ENCODE results near the gene CSNK1A1.
"Not testable (repeated sequence)": the region's sequence is repeated elsewhere in the genome, so short reads cannot be mapped to it uniquely, and the experiment has no call there.

The CSNK1A1 gene

DNA sequence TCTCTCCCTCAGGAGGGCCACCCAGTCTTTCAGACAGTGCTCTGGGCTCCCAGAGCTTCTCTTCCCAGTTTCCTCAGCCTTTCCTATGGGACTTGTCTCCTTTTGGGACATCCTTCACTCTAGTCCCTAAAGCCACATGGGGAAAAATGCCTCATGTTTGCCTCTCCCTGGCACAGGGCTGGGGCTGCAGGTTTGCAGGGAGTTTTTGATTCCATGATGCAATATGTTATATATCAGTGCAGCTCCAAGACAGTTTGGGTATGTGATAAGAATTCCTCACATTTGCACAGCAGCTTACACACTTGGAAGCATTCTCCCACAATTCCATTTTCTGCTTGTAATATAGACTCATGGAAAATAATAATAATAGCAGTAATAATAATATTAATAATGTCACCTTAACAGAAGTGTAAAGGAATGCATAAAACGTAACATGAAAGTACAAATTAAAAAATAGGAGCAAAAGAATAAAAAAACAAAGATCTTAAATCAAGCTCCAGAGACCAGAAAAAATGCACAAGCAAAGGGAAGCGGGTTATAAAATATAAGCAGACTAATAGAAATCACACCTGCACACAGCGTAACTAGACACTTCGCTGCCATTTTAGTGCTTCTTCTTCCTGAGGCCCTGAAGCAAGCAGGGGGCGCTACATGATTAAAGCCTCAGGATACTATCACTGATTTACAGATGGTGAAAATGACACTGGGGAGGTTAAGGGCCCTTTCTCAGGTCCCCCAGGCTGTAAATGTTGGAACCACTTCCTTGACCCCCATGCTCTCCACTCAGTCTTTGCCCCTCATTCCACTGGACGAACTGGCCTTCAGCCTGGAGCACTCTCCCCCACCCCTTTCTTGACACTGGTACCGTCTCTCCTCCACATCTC, 102.2 kb downstream of the CSNK1A1 start:
- no peak for DNase-seq (ENCODE audit: low read depth)
- no peak overlapping the region for H3K4me3 ChIP-seq (replicated peaks; ENCODE audit: low read depth, low read length)
- TF ChIP-seq, protein P1, sequence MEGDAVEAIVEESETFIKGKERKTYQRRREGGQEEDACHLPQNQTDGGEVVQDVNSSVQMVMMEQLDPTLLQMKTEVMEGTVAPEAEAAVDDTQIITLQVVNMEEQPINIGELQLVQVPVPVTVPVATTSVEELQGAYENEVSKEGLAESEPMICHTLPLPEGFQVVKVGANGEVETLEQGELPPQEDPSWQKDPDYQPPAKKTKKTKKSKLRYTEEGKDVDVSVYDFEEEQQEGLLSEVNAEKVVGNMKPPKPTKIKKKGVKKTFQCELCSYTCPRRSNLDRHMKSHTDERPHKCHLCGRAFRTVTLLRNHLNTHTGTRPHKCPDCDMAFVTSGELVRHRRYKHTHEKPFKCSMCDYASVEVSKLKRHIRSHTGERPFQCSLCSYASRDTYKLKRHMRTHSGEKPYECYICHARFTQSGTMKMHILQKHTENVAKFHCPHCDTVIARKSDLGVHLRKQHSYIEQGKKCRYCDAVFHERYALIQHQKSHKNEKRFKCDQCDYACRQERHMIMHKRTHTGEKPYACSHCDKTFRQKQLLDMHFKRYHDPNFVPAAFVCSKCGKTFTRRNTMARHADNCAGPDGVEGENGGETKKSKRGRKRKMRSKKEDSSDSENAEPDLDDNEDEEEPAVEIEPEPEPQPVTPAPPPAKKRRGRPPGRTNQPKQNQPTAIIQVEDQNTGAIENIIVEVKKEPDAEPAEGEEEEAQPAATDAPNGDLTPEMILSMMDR (IDR thresholded peaks at IDR 0.05; ENCODE audit: low read length, missing control alignments), result peak; percentile 40

- no peak overlapping the region for H3K4me3 ChIP-seq (replicated peaks; ENCODE audit: low read depth, low read length)
- TF ChIP-seq, protein P1 (IDR thresholded peaks at IDR 0.05; ENCODE audit: low read length, missing control alignments), result no peak
- no peak for DNase-seq (ENCODE audit: low read depth)
Observed at GRCh38 chr5:149448431-149448830, 102.8 kb downstream of the CSNK1A1 start.

DNA sequence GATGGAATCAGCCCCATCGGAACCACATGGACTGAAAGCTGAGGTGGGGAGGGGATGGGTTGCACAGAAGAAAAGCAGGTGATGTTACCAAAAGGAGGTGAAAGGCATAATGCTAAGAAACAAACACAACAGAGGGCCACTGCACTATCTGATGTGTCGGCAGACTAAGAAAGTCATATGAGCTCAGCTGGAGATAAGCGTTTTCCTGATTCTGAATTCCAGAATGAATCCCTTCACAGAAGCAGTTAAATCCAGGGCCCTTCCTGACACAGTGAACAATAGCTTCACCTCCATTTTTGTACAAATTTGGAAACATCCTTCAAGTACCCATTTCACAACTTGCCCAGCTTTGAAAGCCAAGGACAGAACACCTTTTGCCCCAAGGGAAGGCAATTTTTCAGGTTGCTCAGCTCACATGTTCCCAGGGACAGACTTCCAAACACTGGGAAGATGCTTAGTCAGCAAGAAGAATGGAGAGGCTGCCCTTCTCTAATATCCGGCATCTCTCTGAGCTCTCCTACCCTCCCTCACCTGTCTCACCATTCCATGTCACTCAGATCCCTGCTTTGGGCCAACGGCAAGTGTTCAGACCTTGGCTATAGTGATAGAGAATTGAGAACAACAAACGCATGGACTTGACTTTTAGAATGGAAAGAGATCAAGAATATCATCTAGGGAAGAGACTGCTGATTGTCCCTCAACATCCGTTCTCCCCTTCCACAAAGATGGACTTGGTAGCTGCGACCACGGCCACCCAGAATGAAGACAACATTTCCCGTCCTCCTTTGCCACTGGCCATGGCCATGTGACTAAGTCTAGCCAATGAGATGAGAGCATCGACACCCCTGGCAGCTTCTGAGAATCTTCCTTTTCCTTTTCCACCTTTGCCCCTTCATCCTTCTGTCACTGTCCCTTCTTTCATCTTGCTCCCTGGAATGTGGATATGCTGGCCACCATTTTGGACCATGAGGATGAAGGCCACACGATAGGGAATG, 103.6 kb downstream of the CSNK1A1 start:
- TF ChIP-seq, protein P1 (IDR thresholded peaks at IDR 0.05; ENCODE audit: low read length, missing control alignments), result no peak

GRCh38 chr5:149446794-149447193, 104.4 kb downstream of the CSNK1A1 start:
- H3K4me3 ChIP-seq (replicated peaks; ENCODE audit: low read depth, low read length); DNase-seq (ENCODE audit: low read depth): not testable (repeated sequence)

More for the DNA sequence above, 103.6 kb downstream of the CSNK1A1 start:
- DNase-seq (ENCODE audit: low read depth), result peak; percentile 74
- H3K4me3 ChIP-seq (replicated peaks; ENCODE audit: low read depth, low read length), result no peak overlapping the region

GRCh38 chr5:149445739-149446369, 105.4 kb downstream of the CSNK1A1 start:
- DNase-seq (ENCODE audit: low read depth), result peak; percentile 98
- H3K4me3 ChIP-seq (replicated peaks; ENCODE audit: low read depth, low read length), result no peak overlapping the region
- TF ChIP-seq, protein P1 (IDR thresholded peaks at IDR 0.05; ENCODE audit: low read length, missing control alignments), result no peak

DNA sequence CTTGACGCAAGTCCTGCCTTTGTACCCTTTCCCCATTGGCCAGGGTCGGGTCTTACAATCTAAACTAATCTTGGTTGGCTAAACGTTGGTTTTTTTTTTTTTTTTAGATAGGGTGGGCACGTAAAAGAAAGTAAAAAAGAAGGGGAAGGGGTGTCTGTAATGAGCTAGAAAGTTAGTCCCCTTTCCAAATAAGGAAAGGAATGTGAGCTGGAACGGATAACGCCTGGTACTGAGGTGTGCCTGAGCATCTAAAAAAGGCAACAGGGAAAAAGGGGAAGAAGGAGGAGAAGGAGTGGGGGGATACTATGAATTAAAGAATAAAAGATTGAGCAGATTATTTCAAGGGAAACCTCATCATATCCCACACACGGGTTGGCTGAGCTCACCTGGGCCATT, 105.9 kb downstream of the CSNK1A1 start:
- H3K4me3 ChIP-seq (replicated peaks; ENCODE audit: low read depth, low read length), result no peak overlapping the region
- TF ChIP-seq, protein P1 (IDR thresholded peaks at IDR 0.05; ENCODE audit: low read length, missing control alignments), result no peak
- DNase-seq (ENCODE audit: low read depth), result no peak

DNA sequence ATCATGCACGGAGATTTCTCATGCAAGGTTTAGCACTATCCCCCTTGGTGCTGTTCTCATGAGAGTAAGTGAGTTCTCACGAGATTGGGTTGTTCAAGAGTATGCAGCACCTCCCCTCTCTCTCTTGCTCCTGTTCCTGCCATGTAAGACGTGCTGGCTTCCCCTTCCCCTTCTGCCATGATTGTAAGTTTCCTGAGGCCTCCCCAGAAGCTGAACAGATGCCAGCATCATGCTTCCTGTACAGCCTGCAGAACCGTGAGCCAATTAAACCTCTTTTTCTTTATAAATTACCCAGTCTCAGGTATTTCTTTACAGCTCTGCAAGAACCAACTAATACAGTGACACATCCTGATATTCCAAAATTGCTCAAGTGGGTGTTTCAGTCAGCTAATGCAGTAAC, 106.8 kb downstream of the CSNK1A1 start:
- not testable (repeated sequence) for DNase-seq (ENCODE audit: low read depth); H3K4me3 ChIP-seq (replicated peaks; ENCODE audit: low read depth, low read length)

All from fibroblast of pulmonary artery (primary cell).